Upper lobe of left lung (tissue), 4 donors: ENCODE results near the gene MOSPD2.

Source experiments
- POLR2A ChIP-seq, 4 donors: fragments of 450-650 bp; IDR thresholded peaks; one replicate each; pipeline ENCODE4 v1.5.1; 2016 to 2017; ENCODE audit warnings: antibody characterized with exemption in 4 of 4, mild to moderate bottlenecking in 2 of 4
- POLR2AphosphoS5 ChIP-seq, 2 donors: sonication (generic); formaldehyde crosslinking; IDR thresholded peaks; one replicate each; pipeline ENCODE4 v1.5.1; 2017; ENCODE audit warnings: antibody characterized with exemption in 2 of 2
- TF ChIP-seq, protein P1 (sequence below), 6 experiments: fragments of 450-650 bp in 4 of 6; fragments of 200-600 bp in 2 of 6; sonication (generic) in 2 of 6; IDR thresholded peaks; one replicate each; pipeline ENCODE4 v1.5.1; 2016 to 2019; ENCODE audit warnings: antibody characterized with exemption in 6 of 6

DNA sequence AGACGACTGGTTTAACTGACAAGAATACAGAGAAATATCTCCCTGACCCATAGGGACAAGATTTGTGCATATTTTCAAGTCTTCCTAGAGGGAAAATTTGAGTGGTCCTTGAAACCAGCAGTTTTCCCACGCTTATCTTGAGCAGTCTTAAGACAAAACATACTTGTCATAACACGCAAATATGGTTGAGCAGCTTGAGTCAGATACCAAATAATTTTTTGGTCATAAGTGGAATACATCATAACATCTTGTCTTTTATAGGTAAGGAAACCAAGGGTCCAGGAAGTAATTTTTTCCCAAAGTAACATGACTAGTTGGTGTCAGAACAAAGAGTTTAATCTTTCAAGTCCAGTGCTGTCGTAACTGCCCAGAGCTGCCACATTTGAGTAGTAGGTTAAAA, 50.5 kb downstream of the MOSPD2 start:
- TF ChIP-seq, protein P1, sequence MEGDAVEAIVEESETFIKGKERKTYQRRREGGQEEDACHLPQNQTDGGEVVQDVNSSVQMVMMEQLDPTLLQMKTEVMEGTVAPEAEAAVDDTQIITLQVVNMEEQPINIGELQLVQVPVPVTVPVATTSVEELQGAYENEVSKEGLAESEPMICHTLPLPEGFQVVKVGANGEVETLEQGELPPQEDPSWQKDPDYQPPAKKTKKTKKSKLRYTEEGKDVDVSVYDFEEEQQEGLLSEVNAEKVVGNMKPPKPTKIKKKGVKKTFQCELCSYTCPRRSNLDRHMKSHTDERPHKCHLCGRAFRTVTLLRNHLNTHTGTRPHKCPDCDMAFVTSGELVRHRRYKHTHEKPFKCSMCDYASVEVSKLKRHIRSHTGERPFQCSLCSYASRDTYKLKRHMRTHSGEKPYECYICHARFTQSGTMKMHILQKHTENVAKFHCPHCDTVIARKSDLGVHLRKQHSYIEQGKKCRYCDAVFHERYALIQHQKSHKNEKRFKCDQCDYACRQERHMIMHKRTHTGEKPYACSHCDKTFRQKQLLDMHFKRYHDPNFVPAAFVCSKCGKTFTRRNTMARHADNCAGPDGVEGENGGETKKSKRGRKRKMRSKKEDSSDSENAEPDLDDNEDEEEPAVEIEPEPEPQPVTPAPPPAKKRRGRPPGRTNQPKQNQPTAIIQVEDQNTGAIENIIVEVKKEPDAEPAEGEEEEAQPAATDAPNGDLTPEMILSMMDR (IDR thresholded peaks at IDR 0.05), result no peak
- no peak for TF ChIP-seq POLR2A (IDR thresholded peaks at IDR 0.05)
- no peak for TF ChIP-seq POLR2AphosphoS5 (IDR thresholded peaks at IDR 0.05)
